Adrenal gland (tissue), 5 donors: ENCODE measurements around the gene HCAR2.

Source experiments
- CTCF ChIP-seq, 6 experiments: fragments of 450-650 bp in 4 of 6; fragments of 200-600 bp in 2 of 6; sonication (generic) in 1 of 6; IDR thresholded peaks; 1 replicate in 5 of 6; 2 replicates in 1 of 6; pipeline versions ENCODE4 v1.5.1 to v1.8.0; 2016 to 2021; ENCODE audit warnings: antibody characterized with exemption in 6 of 6, mild to moderate bottlenecking in 2 of 6, moderate library complexity in 1 of 6
- POLR2A ChIP-seq, 2 donors: fragments of 450-650 bp; IDR thresholded peaks; one replicate each; pipeline ENCODE4 v1.6.1; 2017; ENCODE audit warnings: antibody characterized with exemption in 2 of 2, mild to moderate bottlenecking in 2 of 2, moderate library complexity in 1 of 2
- donor health status: DM: no; HTN: no; CAD: no.

DNA sequence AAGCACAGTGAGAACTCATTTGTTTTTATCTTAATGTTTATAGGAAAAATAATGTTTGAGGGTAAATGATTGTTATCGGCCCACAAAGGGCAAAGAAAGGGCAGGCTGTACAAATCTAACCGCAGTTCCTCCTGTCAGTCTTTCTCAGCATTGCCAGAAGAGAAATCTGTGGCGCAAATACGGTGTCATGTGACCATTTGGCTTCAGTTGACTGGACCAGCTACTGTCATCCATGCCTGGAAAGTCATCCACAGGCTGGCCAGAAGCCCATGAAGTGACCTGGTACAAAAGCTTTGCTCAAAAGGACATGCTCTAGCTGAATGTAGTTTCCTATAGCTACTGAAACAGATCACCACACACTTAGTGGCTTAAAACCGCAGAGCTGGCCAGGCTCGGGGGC, 43.6 kb downstream of the HCAR2 start:
- TF ChIP-seq POLR2A (IDR thresholded peaks at IDR 0.05) (no peak), CTCF (IDR thresholded peaks at IDR 0.05) (no peak)
